HG02981 (cell line): ENCODE data around the gene CD81.
"Not testable (repeated sequence)": the region's sequence is repeated elsewhere in the genome, so short reads cannot be mapped to it uniquely, and the experiment has no call there.

Source experiments
- ATAC-seq: cut with Tn5 transposase; IDR thresholded peaks from one replicate; pipeline ENCODE4 v1.9.1; 2021; ENCODE audit warnings: mild to moderate bottlenecking, moderate library complexity; ENCODE audit not compliant: unreplicated experiment

The CD81 gene

GRCh38 chr11:2355000-2355644 is 22.0 kb upstream of the CD81 start:
- no peak for ATAC-seq

- ATAC-seq, result no peak
Observed at GRCh38 chr11:2357246-2357645, 19.9 kb upstream of the CD81 start.

- not testable (repeated sequence) for ATAC-seq
Observed at GRCh38 chr11:2357651-2358050, 19.5 kb upstream of the CD81 start.

- ATAC-seq, result no peak
Observed at GRCh38 chr11:2358754-2359442, 18.2 kb upstream of the CD81 start.

GRCh38 chr11:2359557-2359956 is 17.6 kb upstream of the CD81 start:
- ATAC-seq, result no peak

- ATAC-seq, result no peak
Observed at GRCh38 chr11:2360081-2360642, 16.9 kb upstream of the CD81 start.

DNA sequence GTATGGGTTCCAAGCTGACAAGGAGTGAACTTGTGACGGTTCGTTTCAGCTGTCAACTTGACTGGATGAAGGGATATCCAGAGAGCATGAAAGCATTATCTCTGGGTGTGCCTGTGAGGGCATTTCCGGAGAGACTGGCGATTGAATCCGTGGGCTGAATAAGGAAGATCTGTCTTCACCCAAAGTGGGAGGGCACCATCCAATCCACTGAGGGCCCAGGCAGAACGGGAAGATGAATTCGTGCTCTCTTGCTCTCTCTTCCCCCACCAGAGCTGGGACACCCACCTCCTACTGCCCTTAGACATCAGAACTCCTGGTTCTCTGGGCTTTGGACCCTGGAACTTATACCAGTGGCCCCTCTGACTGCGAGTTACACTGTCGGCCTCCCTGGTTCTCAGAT is 15.5 kb upstream of the CD81 start:
- ATAC-seq, result no peak

GRCh38 chr11:2362414-2362813 is 14.7 kb upstream of the CD81 start:
- no peak for ATAC-seq

GRCh38 chr11:2363130-2363529 is 14.0 kb upstream of the CD81 start:
- no peak for ATAC-seq

GRCh38 chr11:2363577-2364370 is 13.3 kb upstream of the CD81 start:
- ATAC-seq, result no peak

GRCh38 chr11:2364386-2364785 is 12.7 kb upstream of the CD81 start:
- ATAC-seq, result not testable (repeated sequence)

- no peak for ATAC-seq
Observed at GRCh38 chr11:2365571-2366210, 11.4 kb upstream of the CD81 start.

- ATAC-seq, result no peak
Observed at GRCh38 chr11:2366276-2366675, 10.8 kb upstream of the CD81 start.

DNA sequence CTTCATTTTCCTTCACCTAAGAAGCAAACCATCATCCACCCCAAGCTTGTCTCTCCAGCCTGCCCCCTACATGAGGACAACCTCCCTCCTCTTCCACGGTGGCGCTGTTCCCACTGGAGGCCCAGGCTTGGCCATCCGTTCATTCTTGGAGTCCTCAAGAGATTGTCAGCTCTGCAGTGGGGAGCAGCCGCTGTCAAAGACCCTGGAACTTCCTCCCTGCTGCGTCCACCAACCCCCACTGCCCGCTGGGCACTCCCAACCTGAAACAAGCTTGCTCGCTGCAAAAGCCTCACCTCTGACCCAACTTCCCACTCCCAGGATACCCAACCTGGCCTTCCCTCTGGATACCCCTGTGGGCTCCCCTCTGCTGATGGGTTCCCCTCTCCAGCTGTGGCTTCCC is 10.4 kb upstream of the CD81 start:
- no peak for ATAC-seq

- ATAC-seq, result no peak
Observed at GRCh38 chr11:2367266-2368160, 9.6 kb upstream of the CD81 start.

DNA sequence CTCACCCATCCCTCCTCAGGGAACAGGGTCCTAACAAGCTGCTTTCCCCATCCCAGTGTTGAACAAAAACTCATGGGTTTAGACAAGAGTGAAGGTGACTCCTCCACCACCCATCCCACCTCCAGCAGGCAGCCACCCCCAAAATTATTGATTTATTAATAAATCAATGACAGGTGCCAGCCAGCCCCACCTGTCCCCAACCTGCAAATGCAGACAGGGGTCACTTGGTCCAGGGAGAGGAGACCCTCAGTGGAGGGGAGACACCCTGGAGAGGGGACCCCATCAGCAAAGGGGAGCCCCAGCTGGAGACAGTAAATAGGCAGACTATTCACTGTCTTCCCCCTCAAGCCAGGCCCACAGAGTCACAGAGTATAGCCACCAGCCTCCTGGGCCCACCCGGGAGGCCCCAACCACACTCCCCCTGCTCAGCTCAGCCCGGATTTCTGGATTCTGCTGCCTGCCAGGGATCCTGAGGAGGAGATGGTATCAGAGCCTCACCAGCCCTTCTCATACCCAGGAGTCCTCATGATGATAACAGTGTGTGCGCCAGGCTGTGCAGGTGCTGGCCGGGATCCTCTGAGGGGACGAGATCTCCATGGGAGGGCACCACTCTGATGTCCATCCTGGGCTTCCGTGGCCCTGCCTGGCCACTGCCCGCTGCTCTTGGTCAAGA is 8.8 kb upstream of the CD81 start:
- no peak for ATAC-seq

- no peak for ATAC-seq
Observed at GRCh38 chr11:2368851-2369180, 8.3 kb upstream of the CD81 start.

DNA sequence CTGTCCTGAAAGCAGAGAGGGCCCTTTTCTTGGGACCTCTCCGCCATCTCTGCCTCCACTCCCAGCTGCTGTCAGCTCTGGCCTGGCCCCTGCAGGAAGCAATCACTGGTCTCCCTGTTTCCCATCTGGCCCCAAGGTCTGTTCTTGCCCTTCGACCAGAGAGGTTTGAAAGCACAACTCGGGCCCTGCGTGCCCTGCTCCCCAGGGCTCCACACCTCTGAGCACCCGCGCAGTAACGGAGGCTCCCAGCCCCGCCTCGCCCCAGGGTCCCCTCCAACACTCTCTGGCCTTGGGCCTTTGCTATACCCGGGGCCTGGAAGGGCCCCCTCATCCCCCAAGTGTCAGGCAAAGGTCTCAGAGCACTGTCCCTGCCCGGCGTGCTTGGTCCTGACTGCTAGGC is 7.8 kb upstream of the CD81 start:
- no peak for ATAC-seq

DNA sequence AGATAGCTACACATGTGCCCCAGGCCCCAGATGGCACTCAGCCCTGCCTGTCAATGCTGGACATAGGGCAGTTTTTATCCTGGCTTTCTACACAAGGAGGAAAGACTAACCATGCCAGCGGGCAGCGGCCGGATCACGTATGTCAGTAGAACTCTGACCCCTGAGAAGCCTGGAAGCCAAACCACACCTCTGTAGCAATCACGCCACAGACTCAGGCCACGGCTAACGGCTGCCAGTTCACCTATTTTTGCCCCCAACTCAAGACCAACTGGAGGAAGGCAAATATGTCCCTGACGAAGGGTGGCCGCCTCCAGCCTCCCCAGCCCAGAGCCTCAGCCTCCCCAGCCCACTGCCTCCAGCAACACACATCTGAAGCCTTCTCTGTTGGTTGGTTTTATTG is 7.2 kb upstream of the CD81 start:
- ATAC-seq, result no peak
